Activated naive CD4-positive, alpha-beta T cell (primary cell): ENCODE data around the gene ACAA1.
"Not testable (repeated sequence)": the region's sequence is repeated elsewhere in the genome, so short reads cannot be mapped to it uniquely, and the experiment has no call there.

Experiments used
- DNase-seq, 4 experiments: peaks; one replicate each; lab custom pipeline; 2025; lab: John Stamatoyannopoulos, UW

ACAA1 gene

GRCh38 chr3:38101811-38102443 lies 35.0 kb downstream of the ACAA1 start:
- DNase-seq, result no peak

DNA sequence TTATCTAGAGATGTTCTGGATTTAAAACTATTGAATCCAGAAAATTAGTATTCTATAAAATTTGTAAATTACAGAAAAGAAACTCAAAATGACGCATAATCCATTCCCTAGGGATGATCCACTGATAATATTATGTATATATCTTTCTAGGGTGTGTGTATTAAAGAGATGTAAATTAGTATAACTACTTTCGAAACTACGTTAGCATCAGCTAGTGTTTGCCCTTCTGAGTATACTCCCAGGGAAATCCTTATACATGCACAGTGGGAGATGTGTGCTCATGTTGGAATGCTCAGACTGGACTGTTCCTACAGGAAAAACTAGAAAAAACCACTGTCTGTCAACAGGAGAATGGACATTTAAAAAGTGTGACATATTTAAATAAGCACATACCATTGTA lies 36.4 kb downstream of the ACAA1 start:
- DNase-seq, result no peak

GRCh38 chr3:38099518-38099917 lies 37.4 kb downstream of the ACAA1 start:
- no peak for DNase-seq

- DNase-seq, result no peak
Observed at GRCh38 chr3:38098376-38098723, 38.6 kb downstream of the ACAA1 start.

GRCh38 chr3:38097446-38098375 lies 39.2 kb downstream of the ACAA1 start:
- no peak for DNase-seq

- no peak for DNase-seq
Observed at GRCh38 chr3:38095669-38096483, 41.1 kb downstream of the ACAA1 start.

DNA sequence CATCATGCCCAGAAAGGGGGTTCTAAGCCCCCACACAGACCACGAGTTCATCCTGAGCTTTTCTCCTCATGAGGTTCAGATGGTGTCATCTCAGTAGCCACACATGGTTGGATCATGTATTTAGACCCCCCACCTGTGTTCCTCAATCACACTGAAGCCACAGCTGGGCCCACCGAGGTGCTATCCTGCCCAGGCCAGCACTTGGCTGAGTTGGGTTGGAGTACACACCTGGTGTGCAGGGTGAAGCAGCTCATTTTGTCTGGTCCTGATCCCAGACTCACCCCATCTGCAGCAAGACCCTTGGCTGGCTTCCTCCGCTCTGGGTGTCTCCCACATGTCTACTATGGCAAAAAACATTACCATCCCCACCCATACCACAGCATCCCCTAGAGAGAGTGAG lies 41.9 kb downstream of the ACAA1 start:
- no peak for DNase-seq

GRCh38 chr3:38090453-38090852 lies 46.5 kb downstream of the ACAA1 start:
- DNase-seq, result no peak

DNA sequence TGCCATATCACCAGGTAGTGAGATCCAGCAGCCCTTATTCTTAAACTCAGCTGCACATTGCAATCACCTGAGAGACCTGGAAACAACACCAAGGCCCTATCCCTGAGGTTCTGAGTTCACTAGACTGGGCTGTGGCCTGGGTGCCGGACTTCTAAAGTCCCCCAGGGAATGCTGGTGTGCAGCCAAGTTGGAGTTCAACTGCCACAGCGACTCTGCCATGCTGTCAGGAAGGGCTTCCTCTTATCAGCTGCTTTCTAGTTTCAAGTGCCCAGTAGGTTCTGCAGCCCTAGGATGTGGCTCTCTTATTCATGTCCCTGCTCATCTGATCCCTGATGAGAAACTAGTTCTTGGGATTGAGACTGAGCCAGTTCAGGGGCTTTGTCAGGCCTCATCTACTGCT lies 47.8 kb downstream of the ACAA1 start:
- no peak for DNase-seq

- DNase-seq, result no peak
Observed at GRCh38 chr3:38088126-38089078, 48.5 kb downstream of the ACAA1 start.

DNA sequence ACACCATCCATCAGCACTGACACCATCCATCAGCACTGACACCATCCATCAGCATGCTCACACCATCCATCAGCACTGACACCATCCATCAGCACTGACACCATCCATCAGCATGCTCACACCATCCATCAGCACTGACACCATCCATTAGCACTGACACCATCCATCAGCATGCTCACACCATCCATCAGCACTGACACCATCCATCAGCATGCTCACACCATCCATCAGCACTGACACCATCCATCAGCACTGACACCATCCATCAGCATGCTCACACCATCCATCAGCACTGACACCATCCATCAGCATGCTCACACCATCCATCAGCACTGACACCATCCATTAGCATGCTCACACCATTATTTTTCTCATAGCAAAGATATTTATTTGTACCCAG lies 49.6 kb downstream of the ACAA1 start:
- not testable (repeated sequence) for DNase-seq

GRCh38 chr3:38086496-38086895 lies 50.4 kb downstream of the ACAA1 start:
- no peak for DNase-seq

- DNase-seq, result no peak
Observed at GRCh38 chr3:38085943-38086324, 51.0 kb downstream of the ACAA1 start.

DNA sequence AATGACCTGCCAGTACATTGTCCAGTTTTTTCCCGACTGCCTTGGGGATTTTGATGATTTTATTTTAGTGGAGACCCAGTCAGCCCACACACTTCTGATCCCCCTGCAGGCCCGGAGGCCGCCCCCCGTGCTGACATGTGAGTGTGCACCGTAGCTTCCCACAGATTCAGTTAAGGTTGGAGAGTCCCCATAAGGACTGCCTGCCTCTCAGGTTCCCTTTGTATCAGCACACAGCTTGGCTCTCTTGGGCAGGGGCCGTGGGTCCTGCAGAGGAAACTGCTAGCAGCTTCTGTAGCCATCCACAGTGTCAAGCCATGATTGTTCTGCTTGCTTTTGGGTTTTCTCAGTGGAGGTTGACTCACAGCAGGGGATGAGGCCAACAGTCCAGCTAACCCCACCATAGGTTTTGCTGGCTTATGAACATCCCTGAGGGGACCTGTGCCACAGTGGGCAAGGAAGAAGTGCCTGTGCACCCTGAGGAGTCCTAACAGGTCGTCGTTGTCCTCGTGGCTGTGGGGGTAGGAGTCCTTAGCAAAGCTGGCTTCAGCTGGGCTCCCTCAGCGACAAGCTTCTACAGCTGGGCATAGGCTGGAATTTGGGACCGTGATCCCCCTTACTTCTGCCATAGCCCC lies 51.5 kb downstream of the ACAA1 start:
- no peak for DNase-seq

GRCh38 chr3:38084334-38085310 lies 52.3 kb downstream of the ACAA1 start:
- DNase-seq, result no peak

- DNase-seq, result no peak
Observed at GRCh38 chr3:38083871-38084333, 53.0 kb downstream of the ACAA1 start.

GRCh38 chr3:38083254-38083653 lies 53.7 kb downstream of the ACAA1 start:
- not testable (repeated sequence) for DNase-seq

DNA sequence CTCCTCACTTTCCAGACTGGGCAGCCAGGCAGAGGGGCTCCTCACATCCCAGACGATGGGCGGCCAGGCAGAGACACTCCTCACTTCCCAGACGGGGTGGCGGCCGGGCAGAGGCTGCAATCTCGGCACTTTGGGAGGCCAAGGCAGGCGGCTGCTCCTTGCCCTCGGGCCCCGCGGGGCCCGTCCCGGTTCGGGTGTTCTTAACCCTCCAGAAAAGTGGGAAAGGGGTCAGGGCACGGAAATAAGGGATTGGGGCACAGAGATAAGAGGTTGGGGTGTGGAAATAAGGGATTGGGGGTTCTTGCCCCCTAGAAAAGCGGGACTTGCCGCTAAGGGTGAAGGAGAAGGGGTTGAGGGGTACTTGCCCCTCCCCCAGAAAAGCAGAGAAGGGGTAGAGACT lies 54.6 kb downstream of the ACAA1 start:
- DNase-seq, result not testable (repeated sequence)

GRCh38 chr3:38077073-38077472 lies 59.9 kb downstream of the ACAA1 start:
- DNase-seq, result not testable (repeated sequence)
